ENCODE results near the gene SLC9A9.

The SLC9A9 gene

GRCh38 chr3:143351354-143351753, 496.9 kb downstream of the SLC9A9 start:
- no peak for TF ChIP-seq CTCF (IDR thresholded peaks at IDR 0.05; ENCODE audit: control insufficient read depth, insufficient read depth, low read depth, low read length, missing control alignments)
- H3K4me3 ChIP-seq (ENCODE audit: control insufficient read depth, low read depth, low read length), result no peak overlapping the region
- DNase-seq (ENCODE audit: low read depth), result no peak

GRCh38 chr3:143349455-143349854, 498.8 kb downstream of the SLC9A9 start:
- DNase-seq (ENCODE audit: low read depth), result no peak
- H3K4me3 ChIP-seq (ENCODE audit: control insufficient read depth, low read depth, low read length), result no peak overlapping the region
- TF ChIP-seq CTCF (IDR thresholded peaks at IDR 0.05; ENCODE audit: control insufficient read depth, insufficient read depth, low read depth, low read length, missing control alignments), result no peak

GRCh38 chr3:143348486-143349327, 499.6 kb downstream of the SLC9A9 start:
- no peak for DNase-seq (ENCODE audit: low read depth)
- TF ChIP-seq CTCF (IDR thresholded peaks at IDR 0.05; ENCODE audit: control insufficient read depth, insufficient read depth, low read depth, low read length, missing control alignments), result peak; percentile 29
- no peak overlapping the region for H3K4me3 ChIP-seq (ENCODE audit: control insufficient read depth, low read depth, low read length)

GRCh38 chr3:143344516-143345165, 503.6 kb downstream of the SLC9A9 start:
- no peak overlapping the region for H3K4me3 ChIP-seq (ENCODE audit: control insufficient read depth, low read depth, low read length)
- no peak for TF ChIP-seq CTCF (IDR thresholded peaks at IDR 0.05; ENCODE audit: control insufficient read depth, insufficient read depth, low read depth, low read length, missing control alignments)
- no peak for DNase-seq (ENCODE audit: low read depth)

- H3K4me3 ChIP-seq (ENCODE audit: control insufficient read depth, low read depth, low read length), result no peak overlapping the region
- DNase-seq (ENCODE audit: low read depth), result no peak
- TF ChIP-seq CTCF (IDR thresholded peaks at IDR 0.05; ENCODE audit: control insufficient read depth, insufficient read depth, low read depth, low read length, missing control alignments), result no peak
These were observed 504.3 kb downstream of the SLC9A9 start for GRCh38 chr3:143343944-143344343.

- H3K4me3 ChIP-seq (ENCODE audit: control insufficient read depth, low read depth, low read length), result no peak overlapping the region
- no peak for TF ChIP-seq CTCF (IDR thresholded peaks at IDR 0.05; ENCODE audit: control insufficient read depth, insufficient read depth, low read depth, low read length, missing control alignments)
- no peak for DNase-seq (ENCODE audit: low read depth)
These were observed 505.2 kb downstream of the SLC9A9 start for GRCh38 chr3:143343031-143343430.

All from AG09309 (cell line).